GM10266 (cell line): ENCODE results near the gene POU6F2.
"Not testable (repeated sequence)": the region's sequence is repeated elsewhere in the genome, so short reads cannot be mapped to it uniquely, and the experiment has no call there.

Experiments
- DNase-seq: peaks from one replicate; pipeline ENCODE4 v3.0.0; 2012; ENCODE audit errors: extremely low spot score
- TF ChIP-seq, protein P1 (sequence below): IDR thresholded peaks from 2 replicates; pipeline ENCODE4 v1.5.1; 2012; ENCODE audit warnings: mild to moderate bottlenecking, low read depth; ENCODE audit not compliant: control insufficient read depth, insufficient read depth; ENCODE audit errors: missing control alignments

Gene POU6F2

DNA sequence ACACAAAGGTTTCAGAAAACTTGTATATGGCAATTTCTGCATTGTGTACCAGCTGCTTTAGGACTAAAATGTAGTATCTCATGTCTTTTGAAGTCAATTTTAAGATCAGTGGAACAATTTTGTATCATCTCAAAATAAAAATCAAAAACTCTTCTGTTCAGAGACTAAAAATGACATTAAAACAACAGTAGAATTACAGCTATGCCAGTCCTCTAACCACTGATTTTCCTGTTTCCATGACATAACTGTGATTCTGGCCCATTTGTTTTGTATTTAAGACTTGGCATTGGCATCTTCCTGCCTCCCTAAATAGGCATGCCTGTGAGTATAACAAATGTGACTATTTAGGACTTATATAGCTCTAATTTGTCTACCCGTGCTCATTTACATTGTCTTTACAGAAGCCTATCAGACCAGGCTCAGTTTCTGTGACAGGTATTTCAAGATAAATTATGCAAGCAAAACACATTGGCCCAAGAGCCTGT, 39.7 kb upstream of the POU6F2 start:
- TF ChIP-seq, protein P1, sequence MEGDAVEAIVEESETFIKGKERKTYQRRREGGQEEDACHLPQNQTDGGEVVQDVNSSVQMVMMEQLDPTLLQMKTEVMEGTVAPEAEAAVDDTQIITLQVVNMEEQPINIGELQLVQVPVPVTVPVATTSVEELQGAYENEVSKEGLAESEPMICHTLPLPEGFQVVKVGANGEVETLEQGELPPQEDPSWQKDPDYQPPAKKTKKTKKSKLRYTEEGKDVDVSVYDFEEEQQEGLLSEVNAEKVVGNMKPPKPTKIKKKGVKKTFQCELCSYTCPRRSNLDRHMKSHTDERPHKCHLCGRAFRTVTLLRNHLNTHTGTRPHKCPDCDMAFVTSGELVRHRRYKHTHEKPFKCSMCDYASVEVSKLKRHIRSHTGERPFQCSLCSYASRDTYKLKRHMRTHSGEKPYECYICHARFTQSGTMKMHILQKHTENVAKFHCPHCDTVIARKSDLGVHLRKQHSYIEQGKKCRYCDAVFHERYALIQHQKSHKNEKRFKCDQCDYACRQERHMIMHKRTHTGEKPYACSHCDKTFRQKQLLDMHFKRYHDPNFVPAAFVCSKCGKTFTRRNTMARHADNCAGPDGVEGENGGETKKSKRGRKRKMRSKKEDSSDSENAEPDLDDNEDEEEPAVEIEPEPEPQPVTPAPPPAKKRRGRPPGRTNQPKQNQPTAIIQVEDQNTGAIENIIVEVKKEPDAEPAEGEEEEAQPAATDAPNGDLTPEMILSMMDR, result no peak

GRCh38 chr7:38938589-38938988, 39.1 kb upstream of the POU6F2 start:
- TF ChIP-seq, protein P1, result no peak
- DNase-seq, result no peak

More for the DNA sequence above, 39.7 kb upstream of the POU6F2 start:
- no peak for DNase-seq

DNA sequence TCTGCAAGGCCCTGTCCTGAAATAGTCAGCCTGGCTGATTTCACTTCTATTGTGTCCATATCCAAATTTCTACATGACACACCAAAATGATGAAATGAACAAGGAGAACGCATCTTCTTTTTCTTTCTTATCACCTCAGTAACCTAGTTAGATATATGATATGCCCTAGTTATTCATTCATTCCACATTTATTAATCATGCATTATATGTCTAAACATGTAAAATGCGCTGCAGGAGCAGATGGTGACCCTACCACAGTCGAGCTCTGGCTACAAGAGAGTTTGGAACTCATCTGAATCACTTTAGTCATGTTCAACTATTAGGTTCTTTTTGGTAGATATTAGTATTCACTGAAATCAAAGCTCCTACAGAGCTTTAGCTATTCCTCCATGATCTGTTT, 36.9 kb upstream of the POU6F2 start:
- TF ChIP-seq, protein P1, result no peak
- DNase-seq, result no peak

- DNase-seq, result no peak
- TF ChIP-seq, protein P1, result no peak
Observed at GRCh38 chr7:38942431-38943051, 35.2 kb upstream of the POU6F2 start.

DNA sequence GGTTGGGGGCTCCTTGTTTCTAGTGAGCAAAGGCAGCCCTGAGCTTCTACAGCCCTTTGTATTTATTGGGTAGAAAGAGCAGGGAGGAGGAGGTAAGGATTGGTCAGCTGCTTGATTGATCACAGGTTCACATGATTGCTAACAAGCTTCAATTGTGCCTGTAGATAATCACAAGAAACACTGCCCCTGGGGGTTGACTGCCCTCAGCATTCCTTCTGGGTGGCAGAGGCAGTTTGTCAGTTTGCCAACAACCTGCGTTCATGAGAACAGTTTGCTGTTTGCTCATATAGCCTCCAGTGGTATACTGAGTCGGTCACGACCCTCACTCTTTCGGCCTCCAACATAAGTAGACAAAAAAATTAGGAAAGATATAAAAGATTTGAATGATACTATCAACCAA, 30.2 kb upstream of the POU6F2 start:
- not testable (repeated sequence) for DNase-seq

DNA sequence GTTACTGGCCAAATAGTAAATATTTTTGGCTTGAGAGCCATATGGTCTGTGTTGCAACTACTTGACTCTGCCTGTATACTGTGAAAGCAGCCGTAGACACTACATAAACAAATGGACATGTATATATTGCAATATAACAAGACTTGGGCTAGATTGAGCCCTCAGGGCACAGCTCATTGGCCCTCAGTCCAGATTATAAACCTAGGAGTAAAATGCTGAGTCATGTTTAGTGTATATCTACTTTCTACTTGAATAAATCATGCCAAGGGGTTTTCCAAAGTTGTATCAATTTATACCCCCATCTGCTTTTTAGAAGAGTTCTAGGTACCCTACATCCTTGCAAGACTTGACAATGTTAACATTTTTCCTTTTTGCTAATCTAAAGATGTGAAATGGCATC, 27.4 kb upstream of the POU6F2 start:
- TF ChIP-seq, protein P1, result no peak
- DNase-seq, result no peak

- TF ChIP-seq, protein P1, result no peak
- DNase-seq, result no peak
Observed at GRCh38 chr7:38951213-38951612, 26.5 kb upstream of the POU6F2 start.

- TF ChIP-seq, protein P1, result no peak
- no peak for DNase-seq
Observed at GRCh38 chr7:38953227-38953626, 24.5 kb upstream of the POU6F2 start.
